ENCODE measurements around the gene JAM3. TPM values are rescaled to one million over a fixed set of nuclear protein-coding genes. Genes with fewer than 3 reads are reported as not detected.

JAM3 gene
- total and polyA plus RNA-seq, 2 of the 13 experiments (the other 11 are each of a cell fraction or from before 2014, with no cell fraction given): 0.98 to 2.8 TPM

- Histone ChIP-seq H3K4me2 (ENCODE audit: low read depth, low read length) (no peak overlapping the region), H3K79me2 (ENCODE audit: insufficient read depth, low read length) (no peaks in the 10 kb centered on the region), H2AFZ (ENCODE audit: low read length) (no peak overlapping the region), H3K27me3 (ENCODE audit: control insufficient read depth in 1 of 2, insufficient read depth in 2 of 2, low read length in 2 of 2) (no peaks in the 10 kb centered on the region; a peak in 2 of 5 replicates), H3K4me3 (replicated peaks in 1 of 3; ENCODE audit: insufficient read depth in 1 of 3, low read depth in 2 of 3, low read length in 3 of 3) (no peak overlapping the region), H3K4me1 (ENCODE audit: insufficient read depth, low read length) (no peaks in the 10 kb centered on the region), H3K27ac (ENCODE audit: extremely low read length, insufficient read depth, low read length) (no peak overlapping the region), H3K9ac (ENCODE audit: insufficient read depth, low read depth, low read length) (no peak overlapping the region), H3K9me3 (ENCODE audit: low read length) (peaks cover 12% of the 10 kb centered on the region), H4K20me1 (ENCODE audit: insufficient read depth, low read length) (no peaks in the 10 kb centered on the region), H3K36me3 (replicated peaks in 1 of 2; ENCODE audit: control insufficient read depth in 1 of 2, insufficient read depth in 2 of 2, low read length in 2 of 2) (no peaks in the 10 kb centered on the region)
- WGBS (ENCODE audit: low lambda C conversion rate): 5% methylated on average over 2 of the region's 2 CpGs
- no peak for FAIRE-seq
- intact Hi-C loops (cut with micrococcal nuclease; ENCODE audit: unreplicated experiment) (no loop called here), in situ Hi-C loops (cut with HindIII; ENCODE audit: extremely low pct_ligation_motif_present, low pct_unique_long_range_greater_than_20kb) (no loop called here)
- CTCF ChIA-PET (ENCODE audit: low intra/inter-chr PET ratio, low total read pairs): no interaction called here
- POLR2A ChIA-PET: no interaction called here
- DNase-seq (ENCODE audit: low spot score): no peak
- BruUV-seq (replicated peaks): no TSS peak
- TF ChIP-seq ZNF597 (CRISPR knock-in tag; IDR thresholded peaks at IDR 0.05) (no peak), HDAC1 (CRISPR knock-in tag; IDR thresholded peaks at IDR 0.05) (no peak), IRF2 (CRISPR knock-in tag; IDR thresholded peaks at IDR 0.05) (no peak), ZSCAN31 (CRISPR knock-in tag; IDR thresholded peaks at IDR 0.05; ENCODE audit: low read depth) (no peak), ZNF143 (CRISPR knock-in tag; IDR thresholded peaks at IDR 0.05) (no peak)
- TF ChIP-seq, protein P1, sequence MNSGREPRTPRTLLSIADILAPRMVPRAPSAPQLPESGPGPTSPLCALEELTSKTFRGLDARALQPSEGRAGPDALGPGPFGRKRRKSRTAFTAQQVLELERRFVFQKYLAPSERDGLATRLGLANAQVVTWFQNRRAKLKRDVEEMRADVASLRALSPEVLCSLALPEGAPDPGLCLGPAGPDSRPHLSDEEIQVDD (CRISPR knock-in tag; IDR thresholded peaks at IDR 0.05; ENCODE audit: borderline replicate concordance): no peak
- no peak for ATAC-seq
These were observed 14.1 kb downstream of the JAM3 start for GRCh38 chr11:134082990-134083389.

- Histone ChIP-seq H3K4me3 (replicated peaks in 1 of 3; ENCODE audit: insufficient read depth in 1 of 3, low read depth in 2 of 3, low read length in 3 of 3) (no peak overlapping the region), H3K9ac (ENCODE audit: insufficient read depth, low read depth, low read length) (no peak overlapping the region), H4K20me1 (ENCODE audit: insufficient read depth, low read length) (no peaks in the 10 kb centered on the region), H3K9me3 (ENCODE audit: low read length) (peaks cover 3% of the 10 kb centered on the region), H3K36me3 (replicated peaks in 1 of 2; ENCODE audit: control insufficient read depth in 1 of 2, insufficient read depth in 2 of 2, low read length in 2 of 2) (no peaks in the 10 kb centered on the region), H3K4me2 (ENCODE audit: low read depth, low read length) (no peak overlapping the region), H3K27ac (ENCODE audit: extremely low read length, insufficient read depth, low read length) (no peak overlapping the region), H3K79me2 (ENCODE audit: insufficient read depth, low read length) (no peaks in the 10 kb centered on the region), H3K27me3 (ENCODE audit: control insufficient read depth in 1 of 2, insufficient read depth in 2 of 2, low read length in 2 of 2) (no peaks in the 10 kb centered on the region), H2AFZ (ENCODE audit: low read length) (no peak overlapping the region), H3K4me1 (ENCODE audit: insufficient read depth, low read length) (no peaks in the 10 kb centered on the region)
- DNase-seq (ENCODE audit: low spot score) (no peak), ATAC-seq (no peak), FAIRE-seq (no peak)
- in situ Hi-C loops (cut with HindIII; ENCODE audit: extremely low pct_ligation_motif_present, low pct_unique_long_range_greater_than_20kb) (no loop called here), intact Hi-C loops (cut with micrococcal nuclease; ENCODE audit: unreplicated experiment) (no loop called here)
- no TSS peak for BruUV-seq (replicated peaks)
- WGBS (ENCODE audit: low lambda C conversion rate): 2% methylated on average over 2 of the region's 2 CpGs
- TF ChIP-seq NCOR1 (IDR thresholded peaks at IDR 0.05; ENCODE audit: borderline replicate concordance, low read length): no peak
- TF ChIP-seq STAG1 (CRISPR knock-in tag; IDR thresholded peaks at IDR 0.05): no peak
- no peak for TF ChIP-seq PATZ1 (CRISPR knock-in tag; IDR thresholded peaks at IDR 0.05)
- no peak for TF ChIP-seq RAD51 (IDR thresholded peaks at IDR 0.05; ENCODE audit: borderline replicate concordance)
- no peak for TF ChIP-seq ATF2 (CRISPR knock-in tag; IDR thresholded peaks at IDR 0.05)
- TF ChIP-seq GTF2F1 (IDR thresholded peaks at IDR 0.05; ENCODE audit: low read length): no peak
- no peak for TF ChIP-seq TBX2 (CRISPR knock-in tag; IDR thresholded peaks at IDR 0.05; ENCODE audit: borderline replicate concordance)
- ChIA-PET POLR2A (no interaction called here), CTCF (ENCODE audit: low intra/inter-chr PET ratio, low total read pairs) (no interaction called here)
These were observed 17.5 kb downstream of the JAM3 start for GRCh38 chr11:134086376-134086775.
